ENCODE data around the gene TUFT1. TPM values are rescaled to one million over a fixed set of nuclear protein-coding genes. Genes with fewer than 3 reads are reported as not detected.

The TUFT1 gene
- total and polyA plus RNA-seq, 10 of the 15 experiments (the other 5 are each of a cell fraction or from before 2014, with no cell fraction given): 0.08 to 4.3 (median 3.2) TPM

GRCh38 chr1:151510957-151511635 lies 29.0 kb upstream of the TUFT1 start, which contains the start of gene CGN (continued):
- TF ChIP-seq IKZF1 (conservative IDR thresholded peaks at IDR 0.05) (0 out of 2 replicates have a peak, but pooled peaks have one; percentile 34), ZBTB33 (IDR thresholded peaks at IDR 0.05) (no peak), TARDBP (IDR thresholded peaks at IDR 0.05; ENCODE audit: borderline replicate concordance) (no peak)

GRCh38 chr1:151511636-151512215 lies 28.4 kb upstream of the TUFT1 start:
- DNase-seq (ENCODE audit: low read depth, low spot score): no peak
- H3K79me2 ChIP-seq (ENCODE audit: control insufficient read depth, insufficient read depth, low read length): no peaks in the 10 kb centered on the region
- peak; percentile 40 for ATAC-seq
- H3K4me3 ChIP-seq: peak overlapping the region; percentile 65
- ChIA-PET POLR2A (no interaction called here), CTCF (no interaction called here), SMC1A (ENCODE audit: uncharacterized antibody, unreplicated experiment) (no interaction called here), RAD21 (ENCODE audit: unreplicated experiment) (interaction anchor here (0.6 to 1.6 kb wide), 2 partner anchors 68 to 93 kb away, joined by 3 to 4 read pairs; no protein-coding TSS in a partner anchor)
- no peaks in the 10 kb centered on the region for H3K36me3 ChIP-seq (ENCODE audit: control insufficient read depth in 2 of 2, insufficient read depth in 2 of 2, low read length in 1 of 2)
- peak overlapping the region; percentile 43; the same call in 1 of the 2 replicates for H3K9ac ChIP-seq (ENCODE audit: control insufficient read depth, insufficient read depth, low read length)
- H3K4me1 ChIP-seq (ENCODE audit: control insufficient read depth, insufficient read depth, low read length): peaks cover 23% of the 10 kb centered on the region
- 0 out of 2 replicates have a peak, but pooled peaks have one; percentile 10 for TF ChIP-seq RAD21 (IDR thresholded peaks at IDR 0.05; ENCODE audit: insufficient read depth, low read depth, low read length)
- no peak for TF ChIP-seq ATF2 (IDR thresholded peaks at IDR 0.05; ENCODE audit: low read length)
- TF ChIP-seq RUNX3 (IDR thresholded peaks at IDR 0.05; ENCODE audit: low read length): peak; percentile 48; the same call in 1 of the 2 replicates
- no TSS peak for BruUV-seq (replicated peaks)
- peak overlapping the region; percentile 98 for H3K4me2 ChIP-seq (ENCODE audit: control insufficient read depth, insufficient read depth)
- peaks cover 6 to 7% of the 10 kb centered on the region in 2 experiments for H3K27me3 ChIP-seq (replicated peaks in 1 of 2; ENCODE audit: control insufficient read depth in 2 of 2, insufficient read depth in 2 of 2, low read length in 1 of 2)
- H3K27ac ChIP-seq (ENCODE audit: control insufficient read depth, insufficient read depth): no peak overlapping the region
- H4K20me1 ChIP-seq (ENCODE audit: control insufficient read depth, insufficient read depth): no peaks in the 10 kb centered on the region
- FAIRE-seq: no peak
- peak overlapping the region; percentile 71 for H2AFZ ChIP-seq (ENCODE audit: control insufficient read depth, low read depth, low read length)
- 2% methylated on average over 23 of the region's 23 CpGs for WGBS (ENCODE audit: insufficient coverage, insufficient replicate concordance, low lambda C conversion rate, missing lambda C conversion rate)
- in situ Hi-C loops (cut with MboI) (loop anchor here (5.0 kb wide), 1 partner anchor 64 kb away; no protein-coding TSS in a partner anchor), intact Hi-C loops (cut with micrococcal nuclease; ENCODE audit: unreplicated experiment) (loop anchor here (5.0 kb wide), 1 partner anchor 69 kb away; no protein-coding TSS in a partner anchor)
- no peaks in the 10 kb centered on the region for H3K9me3 ChIP-seq (replicated peaks; ENCODE audit: control insufficient read depth, insufficient read depth, low read length)

All from GM12878 (cell line).